H1 (cell line): ENCODE measurements around the gene ZFP57. TPM values are rescaled to one million over a fixed set of nuclear protein-coding genes. Genes with fewer than 3 reads are reported as not detected.

Experiments
- CTCF ChIA-PET: fragments of 300-600 bp; sonication (Branson Sonifier 250); formaldehyde crosslinking; loops from one replicate; lab custom pipeline; 2021; ENCODE audit not compliant: partially characterized antibody; lab: Charles Lee
- POLR2A ChIA-PET: fragments of 300-600 bp; sonication (Branson Sonifier 250); formaldehyde crosslinking; loops from one replicate; lab custom pipeline; 2021; ENCODE audit warnings: inconsistent platforms; ENCODE audit not compliant: partially characterized antibody; lab: Charles Lee
- DNase-seq, 2 experiments: peaks; one replicate each; pipeline versions ENCODE4 v3.0.0 to v3.0.0-alpha.2; 2010 to 2022; ENCODE audit warnings: low spot score in 2 of 2, low read depth in 1 of 2, mixed read lengths in 1 of 2
- FAIRE-seq: peaks from 2 replicates; lab custom pipeline; 2011; peaks lifted over from hg19 to GRCh38; lab: Jason Lieb, UNC
- H2AFZ ChIP-seq: 2 replicates; pipeline ENCODE4 v1.8.1; 2012; ENCODE audit warnings: low read length, inconsistent platforms
- H2AK5ac ChIP-seq: 2 replicates; pipeline ENCODE4 v1.6.1; 2013; ENCODE audit warnings: low read depth, low read length
- H2BK120ac ChIP-seq: replicated peaks from 2 replicates; pipeline ENCODE3; 2013; ENCODE audit warnings: low read depth, low read length, inconsistent platforms
- H2BK12ac ChIP-seq: 2 replicates; pipeline ENCODE4 v1.6.1; 2013; ENCODE audit warnings: low read depth, low read length
- H2BK15ac ChIP-seq: 2 replicates; pipeline ENCODE4 v1.6.1; 2013; ENCODE audit warnings: low read length
- H2BK20ac ChIP-seq: 2 replicates; pipeline ENCODE4 v1.6.1; 2013; ENCODE audit warnings: low read length
- H2BK5ac ChIP-seq: 2 replicates; pipeline ENCODE4 v1.6.1; 2013; ENCODE audit warnings: low read depth, low read length
- H3K14ac ChIP-seq: 2 replicates; pipeline ENCODE4 v1.6.1; 2013; ENCODE audit warnings: inconsistent platforms; ENCODE audit not compliant: insufficient read length
- H3K18ac ChIP-seq: 2 replicates; pipeline ENCODE4 v1.6.1; 2013; ENCODE audit warnings: low read length; ENCODE audit errors: extremely low read depth
- H3K23ac ChIP-seq: 2 replicates; pipeline ENCODE4 v1.6.1; 2013; ENCODE audit warnings: inconsistent platforms; ENCODE audit not compliant: insufficient read length
- H3K23me2 ChIP-seq: 2 replicates; pipeline ENCODE4 v1.6.1; 2013; ENCODE audit warnings: low read depth, low read length
- H3K27ac ChIP-seq: 2 replicates; pipeline ENCODE4 v1.6.1; 2011; ENCODE audit warnings: low read depth, low read length, inconsistent platforms
- H3K27me3 ChIP-seq, 4 experiments: replicated peaks in 1 of 4; 1 replicate in 1 of 4; 2 replicates in 3 of 4; pipeline versions ENCODE4 v1.6.1 to v1.8.1; 2011 to 2013; ENCODE audit warnings: low read length in 3 of 4, mild to moderate bottlenecking in 3 of 4, inconsistent platforms in 2 of 4, mixed read lengths in 2 of 4, moderate library complexity in 1 of 4; ENCODE audit not compliant: control insufficient read depth in 3 of 4, insufficient read depth in 3 of 4; ENCODE audit errors: extremely low read depth in 1 of 4
- H3K36me3 ChIP-seq, 4 experiments: 2 replicates each; pipeline versions ENCODE4 v1.6.1 to v1.8.1; 2011 to 2013; ENCODE audit warnings: mild to moderate bottlenecking in 4 of 4, low read length in 3 of 4, moderate library complexity in 2 of 4, control low read depth in 1 of 4, inconsistent platforms in 1 of 4; ENCODE audit not compliant: insufficient read depth in 4 of 4, control insufficient read depth in 2 of 4
- H3K4ac ChIP-seq: replicated peaks from 2 replicates; pipeline ENCODE3; 2013; ENCODE audit warnings: low read length, low read depth, mixed read lengths, inconsistent platforms; ENCODE audit not compliant: insufficient read length
- H3K4me1 ChIP-seq, 4 experiments: replicated peaks in 1 of 4; 1 replicate in 1 of 4; 2 replicates in 3 of 4; pipeline versions ENCODE4 v1.6.1 to v1.8.1; 2011 to 2013; ENCODE audit warnings: low read length in 3 of 4, inconsistent platforms in 2 of 4, mixed read lengths in 1 of 4; ENCODE audit not compliant: insufficient read depth in 4 of 4, control insufficient read depth in 3 of 4
- H3K4me2 ChIP-seq, 2 experiments: 2 replicates each; pipeline versions ENCODE4 v1.6.1 to v1.8.1; 2011 to 2013; ENCODE audit warnings: low read depth in 2 of 2, low read length in 2 of 2, control low read depth in 1 of 2, inconsistent platforms in 1 of 2, mild to moderate bottlenecking in 1 of 2; ENCODE audit not compliant: insufficient read depth in 1 of 2
- H3K4me3 ChIP-seq, 4 experiments: fragments of 200-600, 300-600 bp in 1 of 4; sonication (generic), shearing (Covaris generic), sonication (Bioruptor Twin) in 1 of 4; 2 replicates each; pipeline versions ENCODE4 v1.5.1 to v1.8.1; 2011 to 2016; ENCODE audit warnings: low read length in 4 of 4, low read depth in 3 of 4, control low read depth in 2 of 4, inconsistent platforms in 2 of 4, mild to moderate bottlenecking in 2 of 4, mixed read lengths in 1 of 4, moderate library complexity in 1 of 4; ENCODE audit not compliant: insufficient read depth in 2 of 4; ENCODE audit errors: extremely low read depth in 1 of 4
- H3K56ac ChIP-seq: replicated peaks from 2 replicates; pipeline ENCODE3; 2013; ENCODE audit warnings: low read depth, mild to moderate bottlenecking, mixed read lengths, low read length, inconsistent platforms; ENCODE audit not compliant: insufficient read length
- H3K79me1 ChIP-seq: 2 replicates; pipeline ENCODE4 v1.6.1; 2013; ENCODE audit warnings: low read depth, low read length, control low read depth
- H3K79me2 ChIP-seq, 2 experiments: 2 replicates each; pipeline versions ENCODE4 v1.6.1 to v1.8.1; 2012 to 2013; ENCODE audit warnings: low read length in 2 of 2, mild to moderate bottlenecking in 2 of 2, inconsistent platforms in 1 of 2; ENCODE audit not compliant: insufficient read depth in 2 of 2, control insufficient read depth in 1 of 2
- H3K9ac ChIP-seq, 4 experiments: replicated peaks in 1 of 4; 1 replicate in 1 of 4; 2 replicates in 3 of 4; pipeline versions ENCODE4 v1.6.1 to v1.8.1; 2011 to 2013; ENCODE audit warnings: low read depth in 3 of 4, low read length in 3 of 4, control low read depth in 2 of 4, mild to moderate bottlenecking in 2 of 4, moderate library complexity in 2 of 4, inconsistent platforms in 1 of 4; ENCODE audit errors: extremely low read depth in 1 of 4
- H3K9me3 ChIP-seq, 2 experiments: 2 replicates each; pipeline versions ENCODE4 v1.6.1 to v1.8.1; 2012 to 2013; ENCODE audit warnings: mild to moderate bottlenecking in 2 of 2, moderate library complexity in 2 of 2, control low read depth in 1 of 2, inconsistent platforms in 1 of 2, low read depth in 1 of 2, low read length in 1 of 2, mixed read lengths in 1 of 2; ENCODE audit not compliant: insufficient read depth in 2 of 2
- H4K20me1 ChIP-seq, 2 experiments: replicated peaks in 1 of 2; 2 replicates each; pipeline versions ENCODE3 to v1.8.1; 2011 to 2013; ENCODE audit warnings: inconsistent platforms in 2 of 2, low read length in 2 of 2, mild to moderate bottlenecking in 1 of 2; ENCODE audit not compliant: insufficient read depth in 2 of 2, control insufficient read depth in 1 of 2
- H4K5ac ChIP-seq: 2 replicates; pipeline ENCODE4 v1.6.1; 2013; ENCODE audit warnings: low read length, low read depth, mixed read lengths, inconsistent platforms; ENCODE audit not compliant: insufficient read length
- H4K8ac ChIP-seq: 2 replicates; pipeline ENCODE4 v1.8.0; 2013; ENCODE audit warnings: mild to moderate bottlenecking, moderate library complexity, low read length, inconsistent platforms; ENCODE audit not compliant: insufficient read depth; ENCODE audit errors: extremely low read depth
- H4K91ac ChIP-seq: replicated peaks from 2 replicates; pipeline ENCODE3; 2013; ENCODE audit warnings: low read length, mixed read lengths, inconsistent platforms; ENCODE audit not compliant: insufficient read length
- POLR2A ChIP-seq, 2 experiments: IDR thresholded peaks; 1 replicate in 1 of 2; 2 replicates in 1 of 2; pipeline ENCODE4 v1.6.1; 2011; ENCODE audit warnings: low read depth in 2 of 2, low read length in 2 of 2, mild to moderate bottlenecking in 2 of 2; ENCODE audit errors: control extremely low read depth in 1 of 2
- RAD21 ChIP-seq, 2 experiments: IDR thresholded peaks in 1 of 2; conservative IDR thresholded peaks in 1 of 2; 2 replicates each; pipeline ENCODE4 v1.6.1; 2011; ENCODE audit warnings: low read depth in 2 of 2, low read length in 2 of 2, improper control_type of control experiment in 1 of 2, inconsistent platforms in 1 of 2, mild to moderate bottlenecking in 1 of 2, moderate library complexity in 1 of 2
- WGBS, 2 experiments: shearing (Covaris generic) in 1 of 2; methylation state at CpG; one replicate each; pipeline versions ENCODE4 v1.1.6 to v1.1.7; 2013 to 2015; ENCODE audit warnings: low lambda C conversion rate in 2 of 2, mixed read lengths in 2 of 2, inconsistent platforms in 1 of 2, low coverage in 1 of 2, missing lambda C conversion rate in 1 of 2; ENCODE audit not compliant: insufficient replicate concordance in 2 of 2, insufficient coverage in 1 of 2, insufficient read length in 1 of 2; ENCODE audit errors: extremely low coverage in 1 of 2, missing lambda C conversion rate in 1 of 2; 5-methylcytosine and 5-hydroxymethylcytosine counted together
- polyA plus RNA-seq, 7 experiments: library from polyadenylated mRNA; depleted of rRNA in 3 of 7; stranded (reverse) in 5 of 7; unstranded in 2 of 7; fragments of >200 nt in 5 of 7; fragments of 200-250 nt in 2 of 7; gene quantifications; 1 replicate in 5 of 7; 2 replicates in 1 of 7; 4 replicates in 1 of 7; pipeline versions ENCODE4 v1.2.1 to v1.2.3, GENCODE V29; 2011 to 2013; ENCODE audit warnings: missing spikeins in 2 of 7, mixed read lengths in 2 of 7
- total RNA-seq: library from RNA; stranded (reverse); fragmentation: NEBNext Ultra II Directional; extraction: Animal tissue kit (Norgen Biotek cat#: 25700); gene quantifications from 2 replicates; pipeline ENCODE4 v1.2.1, GENCODE V29; 2021
- TF ChIP-seq, protein P1 (sequence below), 3 experiments: IDR thresholded peaks; 1 replicate in 2 of 3; 2 replicates in 1 of 3; pipeline versions ENCODE4 v1.5.1 to v1.6.1; 2011; ENCODE audit warnings: low read length in 3 of 3, mild to moderate bottlenecking in 3 of 3, inconsistent platforms in 2 of 3, low read depth in 1 of 3, moderate library complexity in 1 of 3; ENCODE audit not compliant: insufficient read depth in 1 of 3; ENCODE audit errors: control extremely low read depth in 1 of 3

The ZFP57 gene
- total and polyA plus RNA-seq, 2 of the 8 experiments (the other 6 are each of a cell fraction or from before 2014, with no cell fraction given), result 0.85 to 1.2 TPM

DNA sequence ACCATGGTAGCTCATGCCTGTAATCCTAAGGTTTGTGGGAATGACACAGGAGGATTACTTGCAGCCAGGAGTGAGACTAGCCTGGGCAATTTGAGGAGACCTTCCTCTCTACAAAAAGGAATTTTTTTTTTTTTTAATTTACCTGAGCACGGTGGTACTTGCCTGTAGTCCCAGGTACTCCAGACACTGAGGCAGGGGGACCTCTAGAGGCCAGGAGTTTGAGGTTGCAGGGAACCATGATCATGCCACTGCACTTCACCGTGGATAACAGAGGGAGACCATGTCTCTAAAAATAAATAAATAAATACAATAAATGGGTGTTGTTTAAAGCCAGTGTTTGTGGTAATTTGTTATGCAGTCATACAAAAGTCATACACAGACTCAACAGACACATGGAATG is 39.9 kb upstream of the ZFP57 start:
- CTCF ChIA-PET, result interaction anchor here (0.6 to 1.7 kb wide), 13 partner anchors 9 to 395 kb away, joined by 3 to 5 read pairs (median 4); no protein-coding TSS in a partner anchor
- FAIRE-seq, result no peak
- H3K18ac ChIP-seq, result no peak overlapping the region
- H2AFZ ChIP-seq, result no peak overlapping the region
- H3K79me2 ChIP-seq, result no peaks in the 10 kb centered on the region
- H3K4me2 ChIP-seq, result no peak overlapping the region
- H3K27me3 ChIP-seq, result peaks cover 10 to 34% (median 30%) of the 10 kb centered on the region in 4 experiments
- no peak overlapping the region for H2AK5ac ChIP-seq
- POLR2A ChIA-PET, result no interaction called here
- H4K8ac ChIP-seq, result no peak overlapping the region
- H3K79me1 ChIP-seq, result no peaks in the 10 kb centered on the region
- 51% methylated on average over 2 of the region's 2 CpGs; no CpG with 5 or more reads in 1 of the 2 experiments for WGBS, 2 experiments
- no peak overlapping the region for H2BK120ac ChIP-seq
- H3K4ac ChIP-seq, result no peak overlapping the region
- no peaks in the 10 kb centered on the region for H3K36me3 ChIP-seq
- no peaks in the 10 kb centered on the region for H4K20me1 ChIP-seq
- H3K4me3 ChIP-seq, result no peak overlapping the region
- peaks cover 10% of the 10 kb centered on the region; the same call in 1 of the 2 replicates for H3K23me2 ChIP-seq
- no peak overlapping the region for H2BK15ac ChIP-seq
- H3K23ac ChIP-seq, result no peak overlapping the region
- TF ChIP-seq, protein P1, sequence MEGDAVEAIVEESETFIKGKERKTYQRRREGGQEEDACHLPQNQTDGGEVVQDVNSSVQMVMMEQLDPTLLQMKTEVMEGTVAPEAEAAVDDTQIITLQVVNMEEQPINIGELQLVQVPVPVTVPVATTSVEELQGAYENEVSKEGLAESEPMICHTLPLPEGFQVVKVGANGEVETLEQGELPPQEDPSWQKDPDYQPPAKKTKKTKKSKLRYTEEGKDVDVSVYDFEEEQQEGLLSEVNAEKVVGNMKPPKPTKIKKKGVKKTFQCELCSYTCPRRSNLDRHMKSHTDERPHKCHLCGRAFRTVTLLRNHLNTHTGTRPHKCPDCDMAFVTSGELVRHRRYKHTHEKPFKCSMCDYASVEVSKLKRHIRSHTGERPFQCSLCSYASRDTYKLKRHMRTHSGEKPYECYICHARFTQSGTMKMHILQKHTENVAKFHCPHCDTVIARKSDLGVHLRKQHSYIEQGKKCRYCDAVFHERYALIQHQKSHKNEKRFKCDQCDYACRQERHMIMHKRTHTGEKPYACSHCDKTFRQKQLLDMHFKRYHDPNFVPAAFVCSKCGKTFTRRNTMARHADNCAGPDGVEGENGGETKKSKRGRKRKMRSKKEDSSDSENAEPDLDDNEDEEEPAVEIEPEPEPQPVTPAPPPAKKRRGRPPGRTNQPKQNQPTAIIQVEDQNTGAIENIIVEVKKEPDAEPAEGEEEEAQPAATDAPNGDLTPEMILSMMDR (IDR thresholded peaks at IDR 0.05; ENCODE audit: control extremely low read depth in 1 of 3, insufficient read depth in 1 of 3, low read depth in 1 of 3, low read length in 3 of 3), result peak; percentile 42 to 54 (median 50)
- TF ChIP-seq RAD21 (IDR thresholded peaks at IDR 0.05 in 1 of 2, conservative IDR thresholded peaks at IDR 0.05 in 1 of 2; ENCODE audit: low read depth in 2 of 2, low read length in 2 of 2) (peak; percentile 39 to 54; a peak in 3 of 4 replicates), POLR2A (IDR thresholded peaks at IDR 0.05; ENCODE audit: control extremely low read depth in 1 of 2, low read depth in 2 of 2, low read length in 2 of 2) (no peak)
- no peak overlapping the region for H2BK5ac ChIP-seq
- no peak overlapping the region for H3K9ac ChIP-seq
- H3K14ac ChIP-seq, result no peak overlapping the region
- DNase-seq, result no peak
- H2BK20ac ChIP-seq, result no peak overlapping the region
- H3K4me1 ChIP-seq, result peaks cover 0 to 6% (median under 1%) of the 10 kb centered on the region in 4 experiments; a peak in 3 of 7 replicates
- no peak overlapping the region for H2BK12ac ChIP-seq
- no peaks in the 10 kb centered on the region for H3K9me3 ChIP-seq
- no peak overlapping the region for H4K5ac ChIP-seq
- no peak overlapping the region for H3K56ac ChIP-seq
- no peak overlapping the region for H3K27ac ChIP-seq
- H4K91ac ChIP-seq, result no peak overlapping the region
